M059J (cell line): ENCODE measurements around the gene TAPBP. TPM values are rescaled to one million over a fixed set of nuclear protein-coding genes. Genes with fewer than 3 reads are reported as not detected.
A peak's percentile ranks its signal among the peaks of the same experiment; 100 is the strongest.

Experiments
- DNase-seq: peaks from one replicate; pipeline ENCODE4 v3.0.0-alpha.2; 2012; ENCODE audit warnings: low read depth
- total RNA-seq: library from RNA; depleted of rRNA; stranded (reverse); fragments of >200 nt; shearing (Covaris generic); gene quantifications from 2 replicates; pipeline ENCODE4 v1.2.3, GENCODE V29; 2014

Gene TAPBP
- total RNA-seq, 1 experiment from 2014 or later, result 258 TPM

DNA sequence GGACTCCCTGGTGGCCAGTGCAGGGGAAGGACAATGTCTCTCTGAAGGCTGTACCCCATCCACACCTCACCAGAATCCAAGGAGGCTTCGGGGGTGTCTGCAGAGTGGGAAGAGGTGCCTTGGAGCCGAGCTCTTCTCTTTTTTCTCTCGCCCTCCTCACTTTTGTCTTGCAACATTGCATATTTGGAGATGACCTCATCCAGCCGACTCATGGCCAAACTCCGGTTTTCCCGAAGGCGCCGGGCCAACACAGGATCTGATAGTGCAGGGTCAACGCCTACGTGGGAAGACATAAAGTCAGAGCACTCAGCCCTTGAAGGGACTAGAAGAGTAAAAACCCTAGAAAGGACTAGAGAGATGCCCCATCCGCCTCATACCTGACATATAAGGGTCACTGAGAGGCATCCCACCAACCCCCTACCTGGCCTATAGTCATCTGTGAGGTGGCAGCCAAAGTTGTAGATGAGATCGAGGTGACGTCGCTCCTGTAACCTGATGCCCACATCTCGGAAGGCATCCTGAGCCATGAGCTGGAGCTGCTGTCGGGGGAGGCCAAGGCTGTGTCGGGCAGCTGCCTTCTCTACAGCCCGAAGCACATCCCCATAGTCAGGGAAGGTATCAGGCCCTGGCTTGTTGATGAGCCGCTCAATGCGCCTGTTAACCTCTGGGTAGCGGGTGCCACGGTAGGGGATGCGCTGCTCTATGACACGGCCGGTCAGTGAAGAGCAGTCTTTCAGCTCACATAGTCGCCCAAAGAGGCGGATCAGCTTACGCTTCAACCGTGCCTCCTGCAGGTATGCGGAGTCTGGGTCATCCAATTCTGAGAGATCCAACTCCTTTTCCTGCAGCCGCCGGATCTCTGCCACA is 6.7 kb upstream of the TAPBP start:
- peak; percentile 85 for DNase-seq

GRCh38 chr6:33319939-33320314 is 6.0 kb upstream of the TAPBP start:
- DNase-seq, result no peak

- DNase-seq, result no peak
These were observed 4.7 kb upstream of the TAPBP start for GRCh38 chr6:33318426-33319073.

DNA sequence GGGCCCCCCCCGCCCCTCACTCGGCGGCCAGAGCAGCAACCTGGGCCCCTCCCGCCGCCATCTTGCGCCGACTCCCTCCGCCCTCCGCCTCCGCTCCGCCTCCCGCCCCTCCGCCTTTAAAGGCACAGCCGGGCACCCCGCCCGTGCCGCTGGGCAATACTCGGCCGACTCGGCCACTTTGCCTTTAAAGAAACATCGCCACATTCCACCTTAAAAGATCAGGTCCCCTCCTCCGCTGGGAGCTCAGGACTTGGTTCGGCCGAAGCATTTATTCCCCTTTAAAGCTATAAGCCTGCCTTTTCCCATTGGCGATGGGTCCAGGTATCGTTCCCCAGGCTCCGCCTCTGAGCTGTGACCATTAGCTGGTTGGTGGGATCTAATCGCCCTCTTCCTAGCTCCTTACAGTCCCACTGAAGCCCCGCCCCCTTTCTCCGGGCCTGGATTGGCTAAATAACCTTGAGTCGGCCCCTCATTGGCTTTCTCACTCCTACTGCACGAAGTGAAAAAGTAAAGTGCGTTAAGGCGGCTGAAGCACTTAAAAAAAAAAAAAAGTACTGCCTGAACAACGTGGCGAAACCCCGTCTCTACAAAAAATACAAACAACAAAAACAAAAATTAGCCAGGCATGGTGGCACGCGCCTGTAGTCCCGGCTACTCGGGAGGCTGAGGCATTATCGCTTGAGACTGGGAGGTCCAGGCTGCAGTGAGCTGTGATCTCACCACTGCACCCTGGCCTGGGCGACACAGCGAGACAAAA is 4.0 kb upstream of the TAPBP start, which contains the start of gene ZBTB22:
TSS of gene ZBTB22 (minus strand) at position 76 of the 757 bp plus-strand sequence. CDS start 828 bp downstream, outside the sequence.
- DNase-seq, result peak; percentile 100

GRCh38 chr6:33317419-33317668 is 3.5 kb upstream of the TAPBP start:
- DNase-seq, result no peak

DNA sequence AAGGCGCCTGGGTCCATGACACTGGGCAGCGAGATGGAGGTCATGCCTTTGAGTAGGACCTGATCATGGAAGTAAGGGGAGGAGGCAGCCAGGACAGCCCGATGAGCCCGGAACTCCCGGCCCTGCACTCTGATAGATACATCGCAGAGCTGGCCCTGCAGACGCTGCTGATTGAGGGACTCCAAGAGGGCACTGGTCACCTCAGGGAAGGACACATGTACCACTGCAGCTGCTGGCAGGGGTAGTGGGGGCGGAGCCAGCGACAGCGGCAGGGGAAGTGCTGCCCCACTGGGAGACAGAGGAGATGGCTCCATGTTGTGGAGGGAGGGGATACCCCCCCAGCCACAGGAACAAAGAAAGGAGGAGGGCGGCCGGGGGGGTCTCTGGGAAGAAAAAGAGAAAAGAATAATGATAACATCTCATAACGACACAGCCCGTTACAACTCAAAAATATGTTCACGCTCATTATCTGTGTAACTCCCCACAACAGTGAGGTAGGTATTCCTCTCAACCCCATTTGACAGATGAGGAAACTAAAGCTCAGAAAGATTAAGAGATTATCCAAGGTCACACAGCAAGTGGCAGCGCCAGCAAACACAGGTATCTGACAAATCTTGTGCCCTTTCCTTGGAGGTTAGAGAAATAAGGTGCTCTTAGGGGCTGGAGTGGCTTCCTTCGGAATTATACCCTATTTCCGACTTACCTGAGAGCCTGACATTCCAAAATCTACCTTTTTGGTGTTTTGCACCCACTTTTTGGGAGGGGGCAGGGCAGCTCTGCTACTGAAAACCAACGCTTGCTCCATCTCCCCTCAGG is 2.9 kb upstream of the TAPBP start:
- DNase-seq, result no peak

DNA sequence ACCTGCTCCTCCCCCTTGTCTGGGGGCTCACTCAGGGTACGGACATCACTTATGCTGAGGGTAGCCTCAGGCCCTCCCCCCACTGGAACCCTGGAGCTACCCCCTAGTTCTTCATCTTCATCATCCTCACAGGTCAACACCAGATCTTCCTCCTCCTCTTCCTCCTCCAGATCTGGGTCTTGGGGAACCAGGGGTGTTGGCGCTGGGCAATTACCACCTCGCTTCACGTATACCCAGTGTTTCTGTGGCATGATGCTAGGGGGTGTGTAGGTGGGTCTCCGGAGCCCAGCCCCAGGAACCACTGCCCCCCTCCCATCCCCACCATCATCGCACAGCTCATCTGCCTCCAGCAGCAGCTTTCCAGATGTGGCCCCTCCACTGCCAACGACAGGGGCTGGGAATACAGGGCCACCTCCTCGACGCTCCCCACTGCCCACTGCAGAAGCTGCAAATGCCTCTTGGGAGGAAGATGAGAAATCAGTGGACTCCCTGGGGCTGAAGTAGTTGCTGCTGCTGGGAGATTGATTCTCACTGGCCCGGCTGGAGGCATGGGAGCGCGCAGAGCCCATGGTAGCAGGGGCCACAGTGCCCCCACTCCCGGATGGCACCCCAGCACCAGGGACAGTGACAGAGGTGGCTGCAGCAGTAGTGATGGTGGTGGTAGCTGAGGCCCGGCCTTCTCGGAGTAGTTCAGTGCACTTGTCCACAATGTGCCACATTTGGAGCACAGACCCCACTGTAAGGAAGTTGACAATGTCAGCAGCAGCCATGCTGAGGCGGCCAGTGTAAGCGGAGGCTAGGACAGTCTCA is 2.1 kb upstream of the TAPBP start:
- no peak for DNase-seq

DNA sequence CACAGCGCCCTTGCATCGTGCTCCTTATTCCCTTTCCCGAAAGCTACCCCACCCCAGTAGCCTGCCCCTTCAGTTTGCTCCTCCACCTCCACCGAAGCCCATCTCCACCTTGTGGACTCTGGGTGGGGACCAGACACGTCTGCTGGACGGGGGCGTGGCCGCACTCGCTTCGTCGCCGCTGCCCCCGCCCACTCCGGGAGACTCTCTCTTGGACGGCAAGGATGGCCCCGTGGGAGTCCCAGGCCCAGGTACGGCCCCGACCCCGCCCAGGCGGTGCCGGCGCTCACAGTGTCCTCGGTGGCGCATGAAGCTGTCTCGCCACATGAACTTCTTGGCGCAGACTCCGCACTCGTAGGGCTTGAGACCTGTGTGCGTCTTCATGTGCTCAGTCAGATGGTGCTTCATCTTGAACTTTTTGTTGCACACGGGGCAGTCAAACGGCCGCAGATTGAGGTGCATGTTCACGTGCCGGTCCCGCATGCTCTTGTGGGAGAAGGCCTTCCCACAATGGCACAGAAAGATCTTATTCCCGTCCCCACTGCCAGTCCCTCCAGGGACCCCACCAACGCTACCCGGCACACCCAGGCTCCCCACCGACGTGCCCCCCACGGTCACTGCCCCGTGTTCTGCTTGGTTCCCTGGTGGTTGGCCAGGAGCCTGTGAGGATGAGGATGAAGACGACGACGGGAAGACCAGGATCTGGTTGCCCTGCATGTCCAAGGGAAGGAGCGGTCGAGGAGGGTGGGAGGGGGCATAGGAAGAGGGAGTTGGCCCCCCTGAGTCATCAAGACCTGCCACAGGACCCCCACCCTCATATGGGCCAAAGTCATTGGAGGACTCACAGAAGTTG is 1.3 kb upstream of the TAPBP start:
- no peak for DNase-seq

DNA sequence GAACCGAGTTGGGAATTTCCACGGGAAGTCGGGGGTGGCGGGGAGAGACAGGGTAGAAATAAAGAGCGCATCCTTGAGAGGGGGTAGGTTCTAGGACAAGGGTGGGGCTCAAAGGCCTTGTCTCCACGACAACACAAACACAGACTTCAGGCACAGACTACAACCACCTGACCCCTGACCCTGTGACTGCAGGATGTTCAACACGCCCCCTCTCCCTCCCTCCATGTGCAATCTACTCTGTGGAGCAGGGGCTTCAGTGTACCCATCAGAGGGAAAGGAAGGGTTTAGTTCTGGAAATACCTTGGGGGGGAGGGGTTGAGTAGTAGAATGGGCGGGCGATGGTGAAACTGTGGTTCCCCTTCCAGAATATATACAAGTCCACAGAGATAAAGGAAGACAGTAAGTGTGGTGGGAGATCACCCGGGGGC is 651 bp upstream of the TAPBP start:
- DNase-seq, result peak; percentile 94

GRCh38 chr6:33313105-33313708 is 671 bp downstream of the TAPBP start:
- peak; percentile 58 for DNase-seq

GRCh38 chr6:33312361-33313104 is 1.3 kb downstream of the TAPBP start:
- DNase-seq, result peak; percentile 93

GRCh38 chr6:33306356-33306755 is 7.5 kb downstream of the TAPBP start:
- DNase-seq, result no peak

- no peak for DNase-seq
These were observed 8.8 kb downstream of the TAPBP start for GRCh38 chr6:33305052-33305451.

GRCh38 chr6:33304216-33304615 is 9.7 kb downstream of the TAPBP start:
- no peak for DNase-seq

DNA sequence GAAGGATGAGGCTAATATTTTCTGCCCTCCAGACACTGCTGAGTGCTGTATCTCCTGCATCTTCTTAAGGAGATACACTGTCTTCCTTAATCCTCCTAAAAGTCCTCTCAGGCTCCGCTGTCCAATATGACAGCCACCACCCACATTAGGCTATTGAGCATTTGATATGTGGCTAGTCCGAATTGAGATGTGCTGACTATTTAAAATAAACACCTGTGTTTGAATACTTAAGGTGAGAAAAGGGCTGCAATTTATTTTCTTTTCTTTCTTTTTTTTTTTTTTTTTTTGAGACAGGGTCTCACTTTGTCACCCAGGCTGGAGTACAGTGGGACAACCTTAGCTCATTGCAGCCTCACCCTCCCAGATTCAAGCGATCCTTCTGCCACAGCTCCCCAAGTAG is 12.0 kb downstream of the TAPBP start:
- no peak for DNase-seq

- peak; percentile 97 for DNase-seq
These were observed 14.5 kb downstream of the TAPBP start for GRCh38 chr6:33299237-33299944.

DNA sequence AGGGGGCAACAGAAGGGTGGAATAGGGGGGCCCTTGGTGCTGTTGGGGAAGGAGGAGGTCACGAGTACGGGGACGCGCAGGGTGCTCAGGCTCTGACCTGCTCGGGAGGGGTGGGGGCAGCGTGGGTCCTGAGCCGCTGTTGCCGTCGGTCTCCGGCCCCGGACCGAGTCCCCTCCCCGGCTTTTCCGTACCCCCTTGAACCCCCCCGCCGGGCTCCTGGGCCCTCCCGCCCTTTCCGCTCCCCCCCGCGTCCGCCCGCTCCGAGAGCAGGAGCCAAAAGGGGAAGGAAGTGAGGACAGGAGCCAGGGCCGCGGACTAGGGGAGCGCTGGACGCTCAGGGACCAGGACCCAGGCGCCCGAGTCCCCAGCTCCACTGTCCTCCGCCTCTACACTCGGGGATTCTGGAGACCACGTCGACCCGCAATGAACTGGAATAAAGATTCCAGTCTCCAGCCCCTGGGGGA is 15.1 kb downstream of the TAPBP start, which contains the start of gene RGL2:
TSS of gene RGL2 (minus strand) at position 170 of the 464 bp plus-strand sequence. CDS start 332 bp downstream, outside the sequence.
- peak; percentile 86 for DNase-seq
